ENCODE measurements around the gene CBLN1.
"Not testable (repeated sequence)": the region's sequence is repeated elsewhere in the genome, so short reads cannot be mapped to it uniquely, and the experiment has no call there.

CBLN1 gene

GRCh38 chr16:49277766-49278566 is 3.7 kb downstream of the CBLN1 start:
- no peak for DNase-seq (ENCODE audit: low read depth)

GRCh38 chr16:49277386-49277742 is 4.3 kb downstream of the CBLN1 start:
- no peak for DNase-seq (ENCODE audit: low read depth)

- DNase-seq (ENCODE audit: low read depth), result no peak
Measured at GRCh38 chr16:49276646-49277385, 4.8 kb downstream of the CBLN1 start.

GRCh38 chr16:49275870-49276269 is 5.8 kb downstream of the CBLN1 start:
- DNase-seq (ENCODE audit: low read depth), result no peak

GRCh38 chr16:49275050-49275730 is 6.4 kb downstream of the CBLN1 start:
- DNase-seq (ENCODE audit: low read depth), result no peak

- DNase-seq (ENCODE audit: low read depth), result no peak
Measured at GRCh38 chr16:49274591-49274990, 7.0 kb downstream of the CBLN1 start.

- DNase-seq (ENCODE audit: low read depth), result no peak
Measured at GRCh38 chr16:49273771-49274170, 7.9 kb downstream of the CBLN1 start.

- no peak for DNase-seq (ENCODE audit: low read depth)
Measured at GRCh38 chr16:49271363-49271762, 10.3 kb downstream of the CBLN1 start.

GRCh38 chr16:49269201-49269600 is 12.4 kb downstream of the CBLN1 start:
- no peak for DNase-seq (ENCODE audit: low read depth)

GRCh38 chr16:49268667-49269066 is 13.0 kb downstream of the CBLN1 start:
- DNase-seq (ENCODE audit: low read depth), result no peak

- no peak for DNase-seq (ENCODE audit: low read depth)
Measured at GRCh38 chr16:49262501-49262900, 19.1 kb downstream of the CBLN1 start.

GRCh38 chr16:49261930-49262329 is 19.7 kb downstream of the CBLN1 start:
- DNase-seq (ENCODE audit: low read depth), result no peak

GRCh38 chr16:49260956-49261530 is 20.6 kb downstream of the CBLN1 start:
- no peak for DNase-seq (ENCODE audit: low read depth)

- DNase-seq (ENCODE audit: low read depth), result no peak
Measured at GRCh38 chr16:49260253-49260652, 21.4 kb downstream of the CBLN1 start.

- DNase-seq (ENCODE audit: low read depth), result no peak
Measured at GRCh38 chr16:49259330-49259729, 22.3 kb downstream of the CBLN1 start.

GRCh38 chr16:49250689-49251088 is 30.9 kb downstream of the CBLN1 start:
- DNase-seq (ENCODE audit: low read depth), result no peak

- DNase-seq (ENCODE audit: low read depth), result no peak
Measured at GRCh38 chr16:49248227-49248626, 33.4 kb downstream of the CBLN1 start.

- no peak for DNase-seq (ENCODE audit: low read depth)
Measured at GRCh38 chr16:49236216-49236615, 45.4 kb downstream of the CBLN1 start.

- not testable (repeated sequence) for DNase-seq (ENCODE audit: low read depth)
Measured at GRCh38 chr16:49228335-49228734, 53.3 kb downstream of the CBLN1 start.

All from stimulated activated CD8-positive, alpha-beta memory T cell treated with anti-CD3 and anti-CD28 coated beads, Interleukin-12 subunit alpha, Interleukin-12 subunit beta, amount 100 ng/mL, for 4 hours (primary cell).